WTC11 (cell line): Measurements from ENCODE around the gene WDR49. TPM values are rescaled to one million over a fixed set of nuclear protein-coding genes. Genes with fewer than 3 reads are reported as not detected.

Source experiments
- AFF4 ChIP-seq: sonication (generic); formaldehyde crosslinking; IDR thresholded peaks from 2 replicates; pipeline ENCODE4 v1.8.1; 2023; ENCODE audit warnings: mild to moderate bottlenecking, missing genetic modification reagents, borderline replicate concordance
- GABPB1 ChIP-seq: sonication (generic); formaldehyde crosslinking; IDR thresholded peaks from 2 replicates; pipeline ENCODE4 v1.8.1; 2023; ENCODE audit warnings: mild to moderate bottlenecking, missing genetic modification reagents
- MAX ChIP-seq: sonication (generic); formaldehyde crosslinking; IDR thresholded peaks from 2 replicates; pipeline ENCODE4 v1.8.0; 2022; ENCODE audit warnings: mild to moderate bottlenecking, missing genetic modification reagents
- NFYB ChIP-seq: sonication (generic); formaldehyde crosslinking; conservative IDR thresholded peaks from 2 replicates; pipeline ENCODE4 v1.8.0; 2022; ENCODE audit warnings: low read depth, missing genetic modification reagents
- SOX15 ChIP-seq: fragments of 250-450 bp; sonication (Bioruptor Pico); IDR thresholded peaks from 2 replicates; pipeline ENCODE4 v1.9.0; 2021; ENCODE audit warnings: mild to moderate bottlenecking
- SP1 ChIP-seq: sonication (generic); formaldehyde crosslinking; conservative IDR thresholded peaks from 2 replicates; pipeline ENCODE4 v1.8.1; 2022; ENCODE audit warnings: missing genetic modification reagents
- ZBTB21 ChIP-seq: sonication (generic); formaldehyde crosslinking; IDR thresholded peaks from 2 replicates; pipeline ENCODE4 v1.8.1; 2023; ENCODE audit warnings: mild to moderate bottlenecking, missing genetic modification reagents, borderline replicate concordance
- total RNA-seq: library from RNA; stranded (reverse); gene quantifications from 3 replicates; pipeline ENCODE4 v1.2.3, GENCODE V29; 2021
- TF ChIP-seq, protein P1 (sequence below): sonication (generic); formaldehyde crosslinking; IDR thresholded peaks from 2 replicates; pipeline ENCODE4 v1.8.0; 2023; ENCODE audit warnings: missing genetic modification reagents, mild to moderate bottlenecking, borderline replicate concordance
- TF ChIP-seq, protein P2 (sequence below): sonication (generic); formaldehyde crosslinking; IDR thresholded peaks from 2 replicates; pipeline ENCODE4 v1.8.1; 2023; ENCODE audit warnings: mild to moderate bottlenecking, missing genetic modification reagents
- TF ChIP-seq, protein P3 (sequence below): sonication (generic); formaldehyde crosslinking; IDR thresholded peaks from 2 replicates; pipeline ENCODE4 v1.8.0; 2022; ENCODE audit warnings: mild to moderate bottlenecking, missing genetic modification reagents
- TF ChIP-seq, protein P4 (sequence below): sonication (generic); formaldehyde crosslinking; IDR thresholded peaks from 2 replicates; pipeline ENCODE4 v1.8.0; 2022; ENCODE audit warnings: missing genetic modification reagents
- TF ChIP-seq, protein P5 (sequence below): fragments of 250-450 bp; sonication (Bioruptor Pico); IDR thresholded peaks from 2 replicates; pipeline ENCODE4 v2.1.2; 2022; ENCODE audit warnings: mild to moderate bottlenecking, moderate library complexity

WDR49 gene
- total RNA-seq, 1 experiment from 2014 or later = 0.92 TPM

DNA sequence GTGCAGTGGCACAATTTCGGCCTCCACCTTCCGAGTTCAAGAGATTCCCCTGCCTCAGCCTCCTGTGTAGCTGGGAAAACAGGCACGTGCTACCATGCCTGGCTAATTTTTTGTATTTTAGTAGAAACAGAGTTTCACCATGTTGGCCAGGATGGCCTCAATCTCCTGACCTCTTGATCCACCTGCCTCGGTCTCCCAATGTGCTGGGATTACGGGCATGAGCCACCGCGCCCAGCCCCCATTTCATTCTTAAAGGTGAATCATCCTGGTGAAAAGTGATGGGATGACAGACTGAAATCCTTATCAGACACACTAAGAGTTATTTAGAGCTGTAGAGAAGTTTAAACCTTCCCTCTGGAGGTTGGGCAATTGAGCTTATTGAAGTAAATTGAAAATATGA lies 155.8 kb downstream of the WDR49 start (continued):
- TF ChIP-seq, protein P1, sequence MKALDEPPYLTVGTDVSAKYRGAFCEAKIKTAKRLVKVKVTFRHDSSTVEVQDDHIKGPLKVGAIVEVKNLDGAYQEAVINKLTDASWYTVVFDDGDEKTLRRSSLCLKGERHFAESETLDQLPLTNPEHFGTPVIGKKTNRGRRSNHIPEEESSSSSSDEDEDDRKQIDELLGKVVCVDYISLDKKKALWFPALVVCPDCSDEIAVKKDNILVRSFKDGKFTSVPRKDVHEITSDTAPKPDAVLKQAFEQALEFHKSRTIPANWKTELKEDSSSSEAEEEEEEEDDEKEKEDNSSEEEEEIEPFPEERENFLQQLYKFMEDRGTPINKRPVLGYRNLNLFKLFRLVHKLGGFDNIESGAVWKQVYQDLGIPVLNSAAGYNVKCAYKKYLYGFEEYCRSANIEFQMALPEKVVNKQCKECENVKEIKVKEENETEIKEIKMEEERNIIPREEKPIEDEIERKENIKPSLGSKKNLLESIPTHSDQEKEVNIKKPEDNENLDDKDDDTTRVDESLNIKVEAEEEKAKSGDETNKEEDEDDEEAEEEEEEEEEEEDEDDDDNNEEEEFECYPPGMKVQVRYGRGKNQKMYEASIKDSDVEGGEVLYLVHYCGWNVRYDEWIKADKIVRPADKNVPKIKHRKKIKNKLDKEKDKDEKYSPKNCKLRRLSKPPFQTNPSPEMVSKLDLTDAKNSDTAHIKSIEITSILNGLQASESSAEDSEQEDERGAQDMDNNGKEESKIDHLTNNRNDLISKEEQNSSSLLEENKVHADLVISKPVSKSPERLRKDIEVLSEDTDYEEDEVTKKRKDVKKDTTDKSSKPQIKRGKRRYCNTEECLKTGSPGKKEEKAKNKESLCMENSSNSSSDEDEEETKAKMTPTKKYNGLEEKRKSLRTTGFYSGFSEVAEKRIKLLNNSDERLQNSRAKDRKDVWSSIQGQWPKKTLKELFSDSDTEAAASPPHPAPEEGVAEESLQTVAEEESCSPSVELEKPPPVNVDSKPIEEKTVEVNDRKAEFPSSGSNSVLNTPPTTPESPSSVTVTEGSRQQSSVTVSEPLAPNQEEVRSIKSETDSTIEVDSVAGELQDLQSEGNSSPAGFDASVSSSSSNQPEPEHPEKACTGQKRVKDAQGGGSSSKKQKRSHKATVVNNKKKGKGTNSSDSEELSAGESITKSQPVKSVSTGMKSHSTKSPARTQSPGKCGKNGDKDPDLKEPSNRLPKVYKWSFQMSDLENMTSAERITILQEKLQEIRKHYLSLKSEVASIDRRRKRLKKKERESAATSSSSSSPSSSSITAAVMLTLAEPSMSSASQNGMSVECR (CRISPR knock-in tag) = no peak
- TF ChIP-seq, protein P2, sequence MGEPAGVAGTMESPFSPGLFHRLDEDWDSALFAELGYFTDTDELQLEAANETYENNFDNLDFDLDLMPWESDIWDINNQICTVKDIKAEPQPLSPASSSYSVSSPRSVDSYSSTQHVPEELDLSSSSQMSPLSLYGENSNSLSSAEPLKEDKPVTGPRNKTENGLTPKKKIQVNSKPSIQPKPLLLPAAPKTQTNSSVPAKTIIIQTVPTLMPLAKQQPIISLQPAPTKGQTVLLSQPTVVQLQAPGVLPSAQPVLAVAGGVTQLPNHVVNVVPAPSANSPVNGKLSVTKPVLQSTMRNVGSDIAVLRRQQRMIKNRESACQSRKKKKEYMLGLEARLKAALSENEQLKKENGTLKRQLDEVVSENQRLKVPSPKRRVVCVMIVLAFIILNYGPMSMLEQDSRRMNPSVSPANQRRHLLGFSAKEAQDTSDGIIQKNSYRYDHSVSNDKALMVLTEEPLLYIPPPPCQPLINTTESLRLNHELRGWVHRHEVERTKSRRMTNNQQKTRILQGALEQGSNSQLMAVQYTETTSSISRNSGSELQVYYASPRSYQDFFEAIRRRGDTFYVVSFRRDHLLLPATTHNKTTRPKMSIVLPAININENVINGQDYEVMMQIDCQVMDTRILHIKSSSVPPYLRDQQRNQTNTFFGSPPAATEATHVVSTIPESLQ (CRISPR knock-in tag) = no peak
- no peak for TF ChIP-seq ZBTB21 (CRISPR knock-in tag)
- no peak for TF ChIP-seq GABPB1 (CRISPR knock-in tag)
- TF ChIP-seq, protein P3, sequence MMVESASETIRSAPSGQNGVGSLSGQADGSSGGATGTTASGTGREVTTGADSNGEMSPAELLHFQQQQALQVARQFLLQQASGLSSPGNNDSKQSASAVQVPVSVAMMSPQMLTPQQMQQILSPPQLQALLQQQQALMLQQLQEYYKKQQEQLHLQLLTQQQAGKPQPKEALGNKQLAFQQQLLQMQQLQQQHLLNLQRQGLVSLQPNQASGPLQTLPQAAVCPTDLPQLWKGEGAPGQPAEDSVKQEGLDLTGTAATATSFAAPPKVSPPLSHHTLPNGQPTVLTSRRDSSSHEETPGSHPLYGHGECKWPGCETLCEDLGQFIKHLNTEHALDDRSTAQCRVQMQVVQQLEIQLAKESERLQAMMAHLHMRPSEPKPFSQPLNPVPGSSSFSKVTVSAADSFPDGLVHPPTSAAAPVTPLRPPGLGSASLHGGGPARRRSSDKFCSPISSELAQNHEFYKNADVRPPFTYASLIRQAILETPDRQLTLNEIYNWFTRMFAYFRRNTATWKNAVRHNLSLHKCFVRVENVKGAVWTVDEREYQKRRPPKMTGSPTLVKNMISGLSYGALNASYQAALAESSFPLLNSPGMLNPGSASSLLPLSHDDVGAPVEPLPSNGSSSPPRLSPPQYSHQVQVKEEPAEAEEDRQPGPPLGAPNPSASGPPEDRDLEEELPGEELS = no peak
- no peak for TF ChIP-seq AFF4
- TF ChIP-seq SP1 (CRISPR knock-in tag) = no peak
- TF ChIP-seq, protein P4, sequence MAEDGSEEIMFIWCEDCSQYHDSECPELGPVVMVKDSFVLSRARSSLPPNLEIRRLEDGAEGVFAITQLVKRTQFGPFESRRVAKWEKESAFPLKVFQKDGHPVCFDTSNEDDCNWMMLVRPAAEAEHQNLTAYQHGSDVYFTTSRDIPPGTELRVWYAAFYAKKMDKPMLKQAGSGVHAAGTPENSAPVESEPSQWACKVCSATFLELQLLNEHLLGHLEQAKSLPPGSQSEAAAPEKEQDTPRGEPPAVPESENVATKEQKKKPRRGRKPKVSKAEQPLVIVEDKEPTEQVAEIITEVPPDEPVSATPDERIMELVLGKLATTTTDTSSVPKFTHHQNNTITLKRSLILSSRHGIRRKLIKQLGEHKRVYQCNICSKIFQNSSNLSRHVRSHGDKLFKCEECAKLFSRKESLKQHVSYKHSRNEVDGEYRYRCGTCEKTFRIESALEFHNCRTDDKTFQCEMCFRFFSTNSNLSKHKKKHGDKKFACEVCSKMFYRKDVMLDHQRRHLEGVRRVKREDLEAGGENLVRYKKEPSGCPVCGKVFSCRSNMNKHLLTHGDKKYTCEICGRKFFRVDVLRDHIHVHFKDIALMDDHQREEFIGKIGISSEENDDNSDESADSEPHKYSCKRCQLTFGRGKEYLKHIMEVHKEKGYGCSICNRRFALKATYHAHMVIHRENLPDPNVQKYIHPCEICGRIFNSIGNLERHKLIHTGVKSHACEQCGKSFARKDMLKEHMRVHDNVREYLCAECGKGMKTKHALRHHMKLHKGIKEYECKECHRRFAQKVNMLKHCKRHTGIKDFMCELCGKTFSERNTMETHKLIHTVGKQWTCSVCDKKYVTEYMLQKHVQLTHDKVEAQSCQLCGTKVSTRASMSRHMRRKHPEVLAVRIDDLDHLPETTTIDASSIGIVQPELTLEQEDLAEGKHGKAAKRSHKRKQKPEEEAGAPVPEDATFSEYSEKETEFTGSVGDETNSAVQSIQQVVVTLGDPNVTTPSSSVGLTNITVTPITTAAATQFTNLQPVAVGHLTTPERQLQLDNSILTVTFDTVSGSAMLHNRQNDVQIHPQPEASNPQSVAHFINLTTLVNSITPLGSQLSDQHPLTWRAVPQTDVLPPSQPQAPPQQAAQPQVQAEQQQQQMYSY (CRISPR knock-in tag) = no peak
- TF ChIP-seq SOX15 (CRISPR knock-in tag) = no peak
- no peak for TF ChIP-seq NFYB (CRISPR knock-in tag)
- no peak for TF ChIP-seq MAX
- TF ChIP-seq, protein P5, sequence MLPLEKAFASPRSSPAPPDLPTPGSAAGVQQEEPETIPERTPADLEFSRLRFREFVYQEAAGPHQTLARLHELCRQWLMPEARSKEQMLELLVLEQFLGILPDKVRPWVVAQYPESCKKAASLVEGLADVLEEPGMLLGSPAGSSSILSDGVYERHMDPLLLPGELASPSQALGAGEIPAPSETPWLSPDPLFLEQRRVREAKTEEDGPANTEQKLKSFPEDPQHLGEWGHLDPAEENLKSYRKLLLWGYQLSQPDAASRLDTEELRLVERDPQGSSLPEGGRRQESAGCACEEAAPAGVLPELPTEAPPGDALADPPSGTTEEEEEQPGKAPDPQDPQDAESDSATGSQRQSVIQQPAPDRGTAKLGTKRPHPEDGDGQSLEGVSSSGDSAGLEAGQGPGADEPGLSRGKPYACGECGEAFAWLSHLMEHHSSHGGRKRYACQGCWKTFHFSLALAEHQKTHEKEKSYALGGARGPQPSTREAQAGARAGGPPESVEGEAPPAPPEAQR (CRISPR knock-in tag) = no peak
